ENCODE data around the gene SPTBN1. TPM values are rescaled to one million over a fixed set of nuclear protein-coding genes. Genes with fewer than 3 reads are reported as not detected.

Gene SPTBN1
- total and polyA plus RNA-seq, 2 of the 4 experiments (the other 2 are of a cell fraction), result 49.1 to 241 TPM

DNA sequence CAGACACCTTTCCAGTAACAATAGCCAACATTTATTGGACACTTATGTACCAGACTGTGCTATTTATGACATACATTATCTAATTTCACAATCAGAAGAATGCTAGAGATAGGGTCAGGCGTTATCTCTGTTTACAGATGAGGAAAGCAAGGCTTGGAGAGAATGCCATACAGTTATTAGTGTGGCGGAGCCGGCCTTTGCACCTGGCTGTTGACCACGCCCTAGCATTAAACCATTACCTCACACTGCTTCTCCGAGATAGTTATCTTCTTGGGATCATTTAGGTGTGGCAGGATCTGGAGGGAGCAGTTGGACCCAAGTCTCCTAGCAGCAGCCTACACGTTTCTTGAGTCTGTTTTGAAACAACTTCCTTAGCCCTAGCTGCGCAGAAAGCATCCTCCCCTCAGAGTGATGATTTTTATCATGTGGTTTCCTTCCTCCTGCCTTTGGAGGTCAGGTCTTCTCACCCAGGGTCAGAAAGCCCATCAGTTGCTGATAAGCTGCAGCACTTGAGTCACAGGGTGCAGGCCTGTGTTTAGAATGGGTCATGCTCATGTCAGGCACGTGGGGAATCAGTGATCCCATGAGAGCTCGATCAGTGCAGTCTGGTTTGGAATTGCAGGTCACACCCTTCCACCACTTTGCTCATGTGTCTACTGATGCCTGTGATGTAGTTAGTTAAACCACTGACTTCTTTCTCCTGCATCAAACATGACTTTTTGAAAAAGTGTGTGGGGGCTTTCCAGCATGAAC, 118.2 kb downstream of the SPTBN1 start:
- Histone ChIP-seq H3K4me1 (ENCODE audit: control insufficient read depth, insufficient read depth, low read length) (peaks cover 39% of the 10 kb centered on the region), H2BK20ac (ENCODE audit: low read depth, low read length) (0 out of 2 replicates have a peak overlapping the region, but pooled peaks have one; percentile 2), H3K14ac (replicated peaks; ENCODE audit: low read depth, low read length) (peak overlapping the region; percentile 54), H4K5ac (ENCODE audit: low read depth, low read length) (no peak overlapping the region), H4K8ac (ENCODE audit: low read depth in 2 of 2, low read length in 2 of 2) (0 out of 4 replicates have a peak overlapping the region, but pooled peaks of 1 of the 2 experiments have one; percentile 11), H3K4ac (ENCODE audit: low read depth, low read length) (peak overlapping the region; percentile 29), H3K27ac (ENCODE audit: insufficient read depth, low read length) (no peak overlapping the region), H3K27me3 (ENCODE audit: control insufficient read depth, insufficient read depth, low read length) (no peaks in the 10 kb centered on the region), H3K23ac (ENCODE audit: low read depth, low read length) (0 out of 2 replicates have a peak overlapping the region, but pooled peaks have one; percentile 66), H3K18ac (ENCODE audit: low read depth, low read length) (no peak overlapping the region), H3K9ac (ENCODE audit: low read depth, low read length) (no peak overlapping the region), H3K79me1 (ENCODE audit: low read depth in 1 of 2, low read length in 2 of 2) (peaks cover 60 to 85% of the 10 kb centered on the region in 2 experiments), H2AK9ac (replicated peaks; ENCODE audit: low read depth, low read length, poor library complexity) (no peak overlapping the region), H3K4me3 (ENCODE audit: insufficient read depth, low read depth, low read length) (no peak overlapping the region), H3K9me3 (ENCODE audit: control insufficient read depth, insufficient read depth, low read length) (no peaks in the 10 kb centered on the region), H4K91ac (ENCODE audit: insufficient read depth, low read depth, low read length) (no peak overlapping the region; the same call in 1 of the 2 replicates), H2AFZ (replicated peaks; ENCODE audit: low read length, poor library complexity) (no peak overlapping the region), H3K4me2 (ENCODE audit: low read depth, low read length) (no peak overlapping the region), H2BK5ac (ENCODE audit: low read depth, low read length, poor library complexity, severe bottlenecking) (no peak overlapping the region), H3K56ac (ENCODE audit: extremely low read depth, insufficient read depth, low read length) (no peak overlapping the region), H2BK15ac (ENCODE audit: low read depth, low read length) (no peak overlapping the region), H4K20me1 (ENCODE audit: insufficient read depth, low read length) (peaks cover 37% of the 10 kb centered on the region; the same call in 1 of the 2 replicates), H2BK120ac (ENCODE audit: low read depth, low read length) (peak overlapping the region; percentile 44; the same call in 1 of the 2 replicates), H2AK5ac (ENCODE audit: low read depth, low read length) (0 out of 2 replicates have a peak overlapping the region, but pooled peaks have one; percentile 30), H3K9me1 (ENCODE audit: insufficient read depth, low read length) (peaks cover 46% of the 10 kb centered on the region), H3K36me3 (ENCODE audit: control insufficient read depth, insufficient read depth, low read length) (peaks cover 1% of the 10 kb centered on the region; the same call in 1 of the 2 replicates)
- CTCF ChIA-PET, result no interaction called here
- no TSS peak for BruUV-seq (replicated peaks)
- intact Hi-C loops (cut with micrococcal nuclease), result loop anchor here (5.0 kb wide), 1 partner anchor 242 kb away; a partner anchor contains a TSS
- in situ Hi-C loops (cut with MboI; ENCODE audit: low sequenced_read_pairs), result no loop called here
- no peak; the same call in 1 of the 2 replicates for ATAC-seq (ENCODE audit: low read depth)
- WGBS, 2 experiments (ENCODE audit: extremely low coverage in 2 of 2, insufficient read length in 1 of 2), result no CpG with 5 or more reads among the region's 9 CpGs
- peak; percentile 60 for DNase-seq
- TF ChIP-seq MAFK (IDR thresholded peaks at IDR 0.05; ENCODE audit: low read depth, low read length), result no peak
- TF ChIP-seq CEBPB (IDR thresholded peaks at IDR 0.05; ENCODE audit: low read depth, low read length), result peak; percentile 14; the same call in 1 of the 2 replicates
- TF ChIP-seq, protein P1, sequence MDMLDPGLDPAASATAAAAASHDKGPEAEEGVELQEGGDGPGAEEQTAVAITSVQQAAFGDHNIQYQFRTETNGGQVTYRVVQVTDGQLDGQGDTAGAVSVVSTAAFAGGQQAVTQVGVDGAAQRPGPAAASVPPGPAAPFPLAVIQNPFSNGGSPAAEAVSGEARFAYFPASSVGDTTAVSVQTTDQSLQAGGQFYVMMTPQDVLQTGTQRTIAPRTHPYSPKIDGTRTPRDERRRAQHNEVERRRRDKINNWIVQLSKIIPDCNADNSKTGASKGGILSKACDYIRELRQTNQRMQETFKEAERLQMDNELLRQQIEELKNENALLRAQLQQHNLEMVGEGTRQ (IDR thresholded peaks at IDR 0.05; ENCODE audit: low read depth, low read length), result peak; percentile 47
- no peak for TF ChIP-seq RFX5 (IDR thresholded peaks at IDR 0.05; ENCODE audit: low read depth, low read length)
- TF ChIP-seq BHLHE40 (IDR thresholded peaks at IDR 0.05; ENCODE audit: low read depth, low read length), result peak; percentile 78
- POLR2A ChIA-PET (ENCODE audit: unreplicated experiment), result no interaction called here
- dilution Hi-C loops (cut with HindIII; ENCODE audit: low sequenced_read_pairs, unreplicated experiment), result no loop called here

Measured in IMR-90 (cell line).